Tibial nerve (tissue), 4 donors: Measurements from ENCODE around the gene DDX59.

Source experiments
- EP300 ChIP-seq, 2 donors: sonication (generic); formaldehyde crosslinking; IDR thresholded peaks; one replicate each; pipeline ENCODE4 v1.6.1; 2017; ENCODE audit warnings: antibody characterized with exemption in 2 of 2, mild to moderate bottlenecking in 1 of 2
- TF ChIP-seq, protein P1 (sequence below), 5 experiments: fragments of 200-600 bp in 3 of 5; fragments of 450-650 bp in 2 of 5; sonication (generic) in 3 of 5; IDR thresholded peaks; one replicate each; pipeline ENCODE4 v1.5.1; 2016 to 2019; ENCODE audit warnings: antibody characterized with exemption in 5 of 5, mild to moderate bottlenecking in 3 of 5, moderate library complexity in 2 of 5

DNA sequence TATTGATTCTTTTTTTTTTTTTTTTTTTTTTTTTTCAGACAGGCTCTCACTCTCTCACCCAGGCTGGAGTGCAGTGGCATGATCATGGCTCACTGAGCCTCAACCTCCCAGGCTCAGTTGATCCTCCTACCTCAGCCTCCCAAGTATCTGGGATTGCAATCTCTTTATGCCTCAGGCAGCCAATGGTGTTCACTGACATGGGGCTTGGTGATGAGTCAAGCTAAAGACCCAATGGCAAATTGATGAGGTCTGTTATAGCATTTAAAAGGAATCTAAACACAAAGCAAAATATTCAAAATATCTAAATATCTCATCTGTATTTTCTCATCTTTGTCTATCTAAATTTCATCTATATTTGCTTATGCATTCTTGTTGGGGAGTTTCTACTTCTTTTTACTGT, 38.5 kb upstream of the DDX59 start:
- TF ChIP-seq, protein P1, sequence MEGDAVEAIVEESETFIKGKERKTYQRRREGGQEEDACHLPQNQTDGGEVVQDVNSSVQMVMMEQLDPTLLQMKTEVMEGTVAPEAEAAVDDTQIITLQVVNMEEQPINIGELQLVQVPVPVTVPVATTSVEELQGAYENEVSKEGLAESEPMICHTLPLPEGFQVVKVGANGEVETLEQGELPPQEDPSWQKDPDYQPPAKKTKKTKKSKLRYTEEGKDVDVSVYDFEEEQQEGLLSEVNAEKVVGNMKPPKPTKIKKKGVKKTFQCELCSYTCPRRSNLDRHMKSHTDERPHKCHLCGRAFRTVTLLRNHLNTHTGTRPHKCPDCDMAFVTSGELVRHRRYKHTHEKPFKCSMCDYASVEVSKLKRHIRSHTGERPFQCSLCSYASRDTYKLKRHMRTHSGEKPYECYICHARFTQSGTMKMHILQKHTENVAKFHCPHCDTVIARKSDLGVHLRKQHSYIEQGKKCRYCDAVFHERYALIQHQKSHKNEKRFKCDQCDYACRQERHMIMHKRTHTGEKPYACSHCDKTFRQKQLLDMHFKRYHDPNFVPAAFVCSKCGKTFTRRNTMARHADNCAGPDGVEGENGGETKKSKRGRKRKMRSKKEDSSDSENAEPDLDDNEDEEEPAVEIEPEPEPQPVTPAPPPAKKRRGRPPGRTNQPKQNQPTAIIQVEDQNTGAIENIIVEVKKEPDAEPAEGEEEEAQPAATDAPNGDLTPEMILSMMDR (IDR thresholded peaks at IDR 0.05), result no peak
- no peak for TF ChIP-seq EP300 (IDR thresholded peaks at IDR 0.05)
